ENCODE data around the gene GAB1.

- TF ChIP-seq POLR2AphosphoS5 (IDR thresholded peaks at IDR 0.05), result no peak
- no peak for TF ChIP-seq CTCF (IDR thresholded peaks at IDR 0.05)
These were observed 176.3 kb downstream of the GAB1 start for GRCh38 chr4:143512978-143513313.
